Effector CD4-positive, alpha-beta T cell (primary cell): ENCODE measurements around the gene SPATA22.
"Not testable (repeated sequence)": the region's sequence is repeated elsewhere in the genome, so short reads cannot be mapped to it uniquely, and the experiment has no call there.

Experiments used
- DNase-seq: peaks from one replicate; pipeline ENCODE4 v3.0.0-alpha.2; 2020

The SPATA22 gene

DNA sequence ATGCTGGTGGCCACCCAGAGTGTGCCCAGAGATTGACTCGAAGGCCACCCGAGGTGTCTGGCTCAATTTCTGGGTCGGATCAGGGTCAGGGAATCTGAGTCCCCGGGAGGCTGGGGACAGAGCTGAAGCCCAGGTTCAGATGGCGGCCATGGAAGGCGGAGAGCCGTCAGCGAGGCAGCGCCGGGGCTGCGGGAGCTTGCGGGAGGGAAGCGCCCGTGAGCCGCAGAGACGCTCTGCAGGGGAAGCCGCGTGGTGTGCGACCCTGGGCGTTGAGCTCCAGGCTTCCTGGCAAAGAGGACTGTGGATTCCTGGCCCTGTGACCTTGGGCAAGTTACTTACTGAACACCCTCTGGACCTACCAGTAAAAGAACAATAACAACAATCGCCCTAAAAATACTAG lies 518 bp upstream of the SPATA22 start:
- DNase-seq: no peak

DNA sequence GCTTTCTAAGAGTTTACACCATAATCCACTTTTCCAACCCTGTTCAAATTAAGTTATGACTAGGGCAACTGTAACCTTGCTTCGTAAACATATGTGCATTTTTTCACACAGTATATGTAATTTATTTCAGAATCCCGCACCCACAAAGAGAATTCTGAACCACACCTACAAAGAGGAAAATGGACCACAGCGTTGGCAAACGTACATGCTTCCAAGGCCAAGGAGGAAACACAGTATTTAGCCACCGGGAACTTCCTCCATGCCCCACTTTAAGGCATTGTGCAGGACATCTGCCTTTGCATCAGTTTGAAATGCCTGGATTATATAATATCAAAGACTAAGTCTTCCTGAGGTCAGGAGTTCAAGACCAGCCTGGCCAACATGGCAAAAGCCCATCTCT lies 2.1 kb downstream of the SPATA22 start:
- no peak for DNase-seq

DNA sequence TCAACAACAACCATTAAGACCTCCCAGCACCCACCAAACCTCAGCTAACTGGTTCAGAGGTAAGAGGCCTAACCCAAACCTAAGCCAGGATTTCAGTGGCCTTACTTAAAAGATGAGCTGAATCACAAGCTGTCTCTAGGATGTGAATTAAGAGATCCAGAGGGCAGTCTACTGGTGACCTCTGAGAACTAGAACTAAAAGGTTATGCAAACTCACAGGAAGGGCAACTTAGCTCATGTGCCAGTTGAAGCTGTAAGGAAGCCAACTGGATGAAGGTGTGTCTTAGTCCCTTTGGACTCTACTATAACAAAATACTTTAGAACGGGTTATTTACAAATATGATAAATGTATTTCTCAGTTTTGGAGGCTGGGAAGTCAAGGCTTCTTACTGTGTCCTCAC lies 5.3 kb downstream of the SPATA22 start:
- not testable (repeated sequence) for DNase-seq

DNA sequence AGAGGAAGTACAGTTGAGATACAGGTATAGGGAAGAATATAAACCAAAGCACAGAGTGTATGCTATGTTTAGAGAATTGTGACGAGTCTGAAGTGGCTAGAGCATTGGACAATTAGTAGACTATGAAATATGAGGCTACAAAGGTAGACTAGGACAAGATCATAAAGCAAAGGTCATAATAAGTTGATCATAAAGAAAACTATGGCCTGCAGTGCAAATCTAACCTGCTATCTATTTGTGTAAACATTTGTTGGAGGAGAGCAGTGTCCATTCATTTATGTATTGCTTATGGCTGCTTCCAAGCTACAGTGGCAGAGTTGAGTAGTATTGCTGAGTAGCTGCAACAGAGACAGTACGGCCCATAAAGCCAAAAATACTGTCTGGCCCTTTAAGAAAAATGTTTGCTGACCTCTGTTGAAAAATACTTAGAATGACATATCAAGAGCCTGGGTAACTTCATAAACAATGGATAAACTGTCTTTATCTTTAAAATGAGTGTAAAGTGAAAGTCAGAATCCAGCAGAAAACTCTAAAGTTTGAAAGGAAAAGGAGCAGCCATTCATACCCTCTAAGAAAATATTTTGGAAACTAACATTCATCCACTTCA lies 23.5 kb downstream of the SPATA22 start:
- DNase-seq: no peak

DNA sequence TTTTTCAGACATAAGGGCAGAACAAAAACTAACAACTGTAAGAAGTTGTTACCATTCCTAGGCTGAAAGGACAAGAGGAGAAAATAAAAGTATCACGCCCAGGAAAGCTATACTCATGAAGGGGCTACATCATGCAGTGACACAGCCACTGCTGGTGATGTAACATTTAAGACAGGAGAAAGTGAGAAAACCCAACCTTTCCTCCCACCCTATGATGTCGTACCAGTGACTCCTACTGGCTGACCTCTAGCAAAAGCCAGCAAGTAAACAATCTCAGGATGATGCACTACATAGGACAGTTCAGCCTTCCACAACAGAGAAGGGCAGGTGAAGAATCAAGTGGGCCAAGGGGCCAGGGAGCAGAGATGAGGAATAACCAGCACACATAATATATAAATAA lies 24.0 kb downstream of the SPATA22 start:
- DNase-seq: no peak

DNA sequence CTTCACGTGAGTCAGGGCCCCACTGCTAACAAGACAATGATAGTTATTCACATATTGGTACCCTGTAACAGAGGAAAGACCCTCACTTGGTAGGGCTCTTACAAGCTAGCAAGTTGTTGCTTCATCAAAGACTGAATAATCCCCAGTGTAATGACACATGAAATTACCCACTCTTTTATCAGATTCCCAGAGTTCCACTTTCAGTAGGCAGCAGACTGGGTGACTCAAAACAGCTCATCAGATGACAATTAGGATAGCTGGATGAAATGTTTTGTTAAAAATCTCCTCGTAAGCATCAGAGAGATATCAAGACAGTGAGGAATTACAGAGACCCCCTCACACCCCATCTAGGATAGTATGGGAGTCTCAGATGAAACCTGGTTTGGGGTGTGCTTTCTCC lies 31.2 kb downstream of the SPATA22 start:
- DNase-seq: no peak

DNA sequence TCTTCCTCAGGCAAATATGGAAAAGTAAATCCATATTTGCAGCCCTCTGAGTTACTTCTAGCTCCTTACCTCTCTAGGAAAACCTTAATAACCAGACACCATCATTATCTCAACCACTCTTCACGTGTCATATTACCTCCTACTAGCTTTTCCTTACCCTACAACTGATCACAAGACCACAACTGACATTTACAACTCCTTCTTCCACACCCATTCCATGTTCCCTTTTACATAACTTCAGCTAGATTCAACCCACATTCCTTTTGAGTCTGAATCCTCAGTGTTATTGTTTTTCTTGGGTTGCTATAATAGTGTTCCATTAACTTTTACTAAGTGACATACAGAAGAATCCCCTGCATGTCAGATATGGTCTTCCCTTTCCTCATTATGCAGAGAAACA lies 33.3 kb downstream of the SPATA22 start:
- no peak for DNase-seq

DNA sequence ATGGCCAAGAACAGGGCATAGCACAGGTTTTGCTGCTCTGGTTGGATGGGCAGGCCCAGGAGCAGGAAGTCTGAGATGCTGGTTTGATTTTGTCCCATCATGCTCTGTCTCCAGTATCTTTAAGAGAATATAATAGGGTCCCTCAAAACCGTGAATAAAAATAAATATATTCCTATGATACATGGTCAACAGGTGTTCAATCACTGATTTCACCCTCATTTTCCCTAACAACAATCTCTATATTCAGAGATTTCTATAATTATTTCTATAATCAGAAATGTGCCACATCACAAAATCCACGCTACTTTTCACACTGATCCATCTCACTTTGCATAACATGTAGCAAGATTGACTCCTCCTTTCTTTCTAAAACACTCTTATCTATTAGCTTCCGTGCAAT lies 37.9 kb downstream of the SPATA22 start, which contains the start of gene OR1E2:
TSS of gene OR1E2 (minus strand) at position 101 of the 400 bp plus-strand sequence. CDS start at position 101, 0 bp downstream.
- no peak for DNase-seq

DNA sequence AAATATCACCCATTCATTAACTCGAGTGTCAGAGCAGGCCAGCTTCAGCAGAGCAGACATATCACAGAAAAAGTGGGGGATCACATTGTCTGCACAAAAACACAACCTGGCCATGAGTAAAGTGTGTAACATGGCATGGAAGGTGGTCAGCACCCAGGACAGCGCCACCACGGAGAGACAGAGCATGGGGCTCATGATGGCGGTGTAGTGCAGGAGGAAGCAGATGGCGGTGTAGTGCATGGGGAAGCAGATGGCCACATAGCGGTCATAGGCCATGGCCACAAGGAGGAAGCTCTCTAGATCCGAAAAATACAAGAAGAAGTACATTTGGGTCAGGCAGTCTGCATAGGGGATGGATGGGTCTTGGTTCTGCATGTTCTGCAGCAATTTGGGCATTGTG lies 38.4 kb downstream of the SPATA22 start:
- DNase-seq: not testable (repeated sequence)

DNA sequence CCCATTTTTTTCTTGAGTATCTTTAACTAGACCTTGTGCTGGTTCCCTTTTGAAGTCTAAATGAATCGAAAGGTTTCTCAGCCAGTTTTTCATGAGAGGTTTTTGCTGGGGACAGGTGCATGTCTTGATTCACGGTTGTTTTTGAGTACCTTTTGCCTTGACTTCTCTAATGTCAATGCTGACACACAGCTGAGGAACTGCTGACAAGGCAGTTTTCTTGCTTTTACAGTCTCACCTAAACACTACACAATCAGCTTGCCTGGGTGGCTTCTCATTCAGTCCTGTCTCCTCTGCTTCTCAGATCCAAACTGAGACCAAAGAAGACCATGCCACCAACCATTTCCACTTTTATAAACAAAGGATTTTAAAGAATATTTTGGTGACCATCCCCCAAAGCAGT lies 53.4 kb downstream of the SPATA22 start:
- DNase-seq: no peak

DNA sequence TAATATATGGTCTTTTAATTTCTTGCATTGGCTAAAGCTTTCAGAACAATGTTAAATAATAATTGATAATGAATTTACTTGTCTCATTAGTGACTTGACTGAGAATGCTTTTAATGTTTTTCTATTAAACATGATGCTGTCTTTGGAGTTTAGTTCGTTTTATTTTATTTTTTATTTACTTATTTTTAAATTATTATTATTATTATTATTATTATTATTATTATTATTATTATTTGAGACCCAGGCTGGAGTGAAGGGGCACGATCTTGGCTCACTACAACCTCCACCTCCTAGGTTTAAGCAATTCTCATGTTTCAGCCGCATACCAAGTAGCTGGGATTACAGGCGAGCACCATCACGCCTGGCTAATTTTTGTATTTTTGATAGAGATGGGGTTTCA lies 56.0 kb downstream of the SPATA22 start:
- DNase-seq: no peak

DNA sequence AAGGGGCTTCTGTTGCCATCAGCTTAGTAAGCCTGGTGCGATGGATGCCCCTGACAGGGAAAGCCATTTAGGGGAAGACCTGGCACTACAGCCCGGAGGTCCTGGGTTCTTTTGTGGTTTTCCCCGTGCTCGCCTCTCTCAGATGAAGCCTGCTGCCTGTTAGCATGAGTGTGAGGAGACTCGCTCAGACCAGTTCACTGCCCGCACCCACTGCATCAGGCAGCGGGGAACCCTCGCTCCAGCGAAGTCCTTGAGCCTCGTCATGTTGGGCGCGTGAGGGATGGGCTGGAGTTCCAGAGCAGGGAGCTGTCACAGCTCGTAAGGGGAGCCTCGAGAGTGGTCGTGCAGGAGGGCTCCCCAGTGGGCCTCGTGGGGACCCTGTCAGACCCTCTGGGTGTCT lies 59.4 kb downstream of the SPATA22 start:
- DNase-seq: not testable (repeated sequence)

DNA sequence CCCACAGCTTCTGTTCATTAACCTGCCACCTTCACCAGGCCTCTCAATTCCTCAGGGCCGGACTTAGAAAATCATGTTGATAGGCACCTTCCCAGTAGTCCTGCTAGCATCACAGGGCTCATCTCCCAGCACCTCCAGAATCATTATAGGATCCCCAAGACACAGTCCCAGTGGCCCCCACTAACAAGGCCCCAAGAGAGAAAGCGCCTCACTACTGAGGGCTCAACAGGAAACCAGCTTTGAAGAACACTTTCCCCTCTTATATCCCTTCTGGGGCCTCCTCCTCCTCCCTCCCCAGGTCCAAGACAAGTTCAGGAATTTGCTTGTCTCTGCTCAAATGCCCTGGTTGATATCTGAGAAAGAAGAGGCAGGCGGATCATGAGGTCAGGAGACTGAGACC lies 60.5 kb downstream of the SPATA22 start, which contains the start of gene OR3A3:
TSS of gene OR3A3 (plus strand) at position 301 of the 400 bp plus-strand sequence.
- DNase-seq: no peak

DNA sequence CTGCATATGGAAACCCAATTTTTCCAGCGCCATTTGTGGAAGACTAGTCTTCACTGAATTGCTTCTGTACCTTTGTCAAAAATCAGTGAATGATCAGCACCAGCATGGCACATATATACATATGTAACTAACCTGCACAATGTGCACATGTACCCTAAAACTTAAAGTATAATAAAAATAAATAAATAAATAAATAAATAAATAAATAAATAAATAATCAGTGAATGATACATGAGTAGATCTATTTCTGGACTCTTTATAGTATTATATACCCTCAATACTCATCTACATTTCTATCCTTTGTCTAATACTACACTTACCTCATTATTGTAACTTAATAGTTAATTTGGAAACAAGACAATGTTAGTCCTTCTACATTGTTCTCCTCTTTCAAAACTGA lies 67.8 kb downstream of the SPATA22 start:
- DNase-seq: not testable (repeated sequence)

DNA sequence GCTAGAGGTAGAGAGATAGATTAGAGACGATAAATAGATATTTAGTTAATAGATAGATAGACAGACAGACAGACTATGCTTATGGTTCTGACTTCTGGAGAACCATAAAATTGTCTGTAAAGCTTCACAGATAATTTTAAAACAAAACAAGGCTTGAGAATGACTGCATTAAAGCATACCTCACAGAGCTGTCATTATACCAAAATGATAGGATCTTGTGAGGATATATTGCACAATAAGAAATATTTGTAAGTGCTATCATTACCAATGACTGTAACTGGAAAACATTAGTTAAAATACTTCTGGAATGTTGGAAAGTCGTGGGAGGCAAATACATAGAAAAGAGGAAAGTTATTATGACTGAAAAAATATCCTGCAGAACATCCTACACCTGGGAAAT lies 69.8 kb downstream of the SPATA22 start:
- DNase-seq: no peak

DNA sequence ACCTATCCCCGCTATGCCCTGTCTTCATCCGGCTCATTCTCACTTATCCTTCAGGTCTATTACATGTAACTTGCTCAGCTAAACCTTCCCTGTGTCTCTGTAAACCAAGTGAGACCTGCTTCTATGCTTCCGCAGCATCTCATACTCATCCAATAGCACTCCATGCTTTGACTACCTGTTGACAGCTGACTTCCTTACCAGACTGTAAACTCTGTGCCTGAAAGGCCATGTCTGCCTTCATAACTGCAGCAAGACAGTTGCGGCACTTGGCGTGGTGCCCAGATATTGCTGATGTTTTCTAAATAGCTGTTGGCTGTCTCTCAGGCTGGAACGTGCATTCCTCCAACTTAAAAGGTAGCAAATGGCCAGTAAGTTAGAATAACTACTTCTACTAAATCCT lies 71.6 kb downstream of the SPATA22 start:
- DNase-seq: no peak

DNA sequence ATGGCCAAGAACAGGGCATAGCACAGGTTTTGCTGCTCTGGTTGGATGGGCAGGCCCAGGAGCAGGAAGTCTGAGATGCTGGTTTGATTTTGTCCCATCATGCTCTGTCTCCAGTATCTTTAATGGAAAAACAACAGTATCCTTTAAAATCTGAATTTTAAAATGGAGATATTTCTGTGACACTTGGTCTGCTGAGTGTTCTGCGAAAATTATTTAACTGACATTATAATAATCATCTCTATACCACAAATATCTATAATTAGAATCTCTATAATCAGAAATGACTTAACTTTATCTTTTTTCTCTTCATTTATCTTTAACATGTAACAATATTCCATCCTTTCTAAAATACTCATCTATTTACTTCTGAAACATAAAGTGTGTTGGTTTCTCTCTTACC lies 73.3 kb downstream of the SPATA22 start, which contains the start of gene OR1E1:
TSS of gene OR1E1 (minus strand) at position 101 of the 400 bp plus-strand sequence. CDS start at position 101, 0 bp downstream.
- DNase-seq: no peak

DNA sequence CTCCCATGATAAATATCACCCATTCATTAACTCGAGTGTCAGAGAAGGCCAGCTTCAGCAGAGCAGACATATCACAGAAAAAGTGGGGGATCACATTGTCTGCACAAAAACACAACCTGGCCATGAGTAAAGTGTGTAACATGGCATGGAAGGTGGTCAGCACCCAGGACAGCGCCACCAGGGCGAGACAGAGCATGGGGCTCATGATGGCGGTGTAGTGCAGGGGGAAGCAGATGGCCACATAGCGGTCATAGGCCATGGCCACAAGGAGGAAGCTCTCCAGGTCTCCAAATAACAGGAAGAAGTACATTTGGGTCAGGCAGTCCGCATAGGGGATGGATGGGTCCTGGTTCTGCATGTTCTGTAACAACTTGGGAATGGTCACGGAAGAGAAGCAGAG lies 73.8 kb downstream of the SPATA22 start:
- not testable (repeated sequence) for DNase-seq
